HG03460 (cell line): ENCODE results near the gene SMAD7.

ENCODE experiments used
- ATAC-seq: cut with Tn5 transposase; IDR thresholded peaks from one replicate; pipeline ENCODE4 v1.9.1; 2021; ENCODE audit not compliant: unreplicated experiment

SMAD7 gene

GRCh38 chr18:48961547-48961946 is 10.8 kb upstream of the SMAD7 start:
- no peak for ATAC-seq

GRCh38 chr18:48959921-48960920 is 9.5 kb upstream of the SMAD7 start:
- ATAC-seq, result no peak

DNA sequence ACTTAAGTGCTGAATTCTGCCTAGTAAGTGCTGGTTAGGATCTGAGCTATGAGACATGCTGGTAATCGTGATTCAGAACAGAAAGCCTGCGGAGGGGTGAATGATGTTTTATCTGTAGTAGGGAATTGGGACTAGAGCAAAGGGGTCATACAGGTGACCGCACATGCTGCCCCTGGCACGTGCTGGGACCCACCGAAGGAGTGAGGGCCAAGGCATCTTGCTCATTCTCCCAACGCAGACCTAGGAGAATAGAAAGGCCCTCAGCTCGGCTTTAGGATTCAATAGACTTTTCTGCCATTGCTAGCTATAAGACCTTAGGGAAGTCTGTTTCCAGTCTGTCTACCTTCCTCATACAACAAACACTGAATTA is 8.8 kb upstream of the SMAD7 start:
- ATAC-seq, result no peak

DNA sequence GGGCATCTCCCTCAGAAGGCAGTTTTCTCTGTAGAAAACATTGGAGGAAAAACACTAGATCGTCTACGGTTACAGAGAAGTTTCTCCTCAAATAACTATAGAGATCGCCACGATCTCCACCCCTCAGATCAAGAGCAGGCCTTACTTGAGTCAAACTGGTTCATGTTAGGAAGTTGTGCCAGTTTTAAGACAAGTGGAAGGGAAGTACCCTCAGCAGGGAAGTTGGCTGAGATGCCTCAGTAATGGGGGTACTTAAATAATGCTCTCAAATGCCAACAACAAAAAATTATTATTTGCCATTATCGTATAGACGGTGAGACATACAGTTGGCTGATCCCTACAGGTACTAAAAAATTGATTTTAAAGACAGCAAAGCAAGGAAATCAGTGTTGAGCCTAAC is 8.2 kb upstream of the SMAD7 start:
- no peak for ATAC-seq

DNA sequence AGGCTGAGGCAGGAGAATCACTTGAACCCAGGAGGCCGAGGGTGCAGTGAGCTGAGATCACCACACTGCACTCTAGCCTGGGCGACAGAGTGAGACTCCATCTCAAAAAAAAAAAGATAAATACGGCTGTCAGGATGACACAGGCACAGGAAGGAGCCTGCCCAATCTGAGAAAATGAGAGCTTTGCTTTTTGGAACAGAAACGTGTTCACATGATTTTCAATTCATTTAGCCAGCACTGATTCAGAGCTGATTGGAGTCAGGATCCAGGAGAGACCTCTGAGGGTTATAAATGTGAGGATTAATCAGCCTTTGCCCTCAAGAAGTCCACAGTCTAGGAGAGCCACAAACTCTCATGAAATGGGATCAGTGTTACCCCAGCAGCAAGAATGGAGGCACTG is 6.9 kb upstream of the SMAD7 start:
- ATAC-seq, result no peak

DNA sequence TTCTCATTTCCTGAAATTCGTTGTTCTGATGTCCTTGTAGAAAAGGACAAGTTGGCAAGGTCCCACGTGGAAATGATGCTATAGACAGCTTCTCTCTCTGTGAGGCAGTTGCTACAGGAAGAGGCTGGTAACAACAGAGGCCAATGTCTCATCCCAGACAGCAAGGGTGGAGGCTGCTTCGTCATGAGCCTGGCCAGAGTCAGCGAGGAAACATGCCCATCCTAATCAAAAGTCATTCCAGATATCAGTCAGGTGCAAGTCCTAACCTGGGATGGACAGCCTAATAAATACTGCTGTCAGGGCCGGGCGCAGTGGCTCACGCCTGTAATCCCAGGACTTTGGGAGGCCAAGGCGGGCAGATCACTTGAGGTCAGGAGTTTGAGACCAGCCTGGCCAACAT is 6.4 kb upstream of the SMAD7 start:
- ATAC-seq, result no peak

DNA sequence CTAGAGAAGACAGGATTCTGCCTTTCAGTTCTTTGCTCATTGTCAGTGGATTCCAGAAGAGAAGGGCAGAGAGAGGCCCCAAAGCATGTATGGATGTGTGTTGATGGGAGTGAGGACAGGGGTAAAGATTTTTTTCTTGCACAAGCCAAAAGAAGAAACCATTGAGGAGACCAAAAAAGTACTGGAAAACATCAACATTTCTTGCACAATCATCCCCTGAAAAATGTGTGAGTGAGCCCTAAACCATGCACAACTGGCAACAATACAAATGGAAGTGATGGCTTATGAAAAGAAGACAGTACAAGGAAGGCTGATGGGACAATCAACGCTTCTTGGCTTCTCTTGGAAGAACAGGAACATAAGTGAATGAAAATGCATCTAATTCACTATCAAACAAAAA is 5.6 kb upstream of the SMAD7 start:
- ATAC-seq, result no peak

DNA sequence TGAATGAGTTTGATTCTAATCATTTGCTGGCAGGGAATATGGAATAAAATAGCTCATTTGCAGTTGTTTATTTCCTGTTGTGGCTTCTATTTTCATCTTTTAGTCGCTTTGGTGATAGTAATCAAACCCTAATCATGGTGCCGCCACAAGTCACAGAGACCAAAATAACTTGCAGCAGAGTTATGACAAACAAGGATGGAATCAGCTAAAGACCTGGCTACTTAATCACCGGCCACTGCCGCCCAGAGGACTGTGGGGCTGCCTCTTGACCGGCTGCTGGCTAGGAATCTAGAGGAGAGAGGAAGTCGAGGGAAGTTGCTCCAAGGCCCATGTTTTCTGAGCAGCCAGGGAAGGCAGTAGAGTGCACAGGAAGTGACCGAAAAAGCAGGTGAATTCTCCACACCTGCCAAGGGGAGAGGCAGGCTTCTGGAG is 5.1 kb upstream of the SMAD7 start:
- ATAC-seq, result no peak

- ATAC-seq, result no peak
These were observed 4.4 kb upstream of the SMAD7 start for GRCh38 chr18:48954886-48955819.

- ATAC-seq, result no peak
These were observed 2.4 kb upstream of the SMAD7 start for GRCh38 chr18:48953104-48953706.

- ATAC-seq, result peak; percentile 31
These were observed 1.7 kb upstream of the SMAD7 start for GRCh38 chr18:48952287-48953103.

DNA sequence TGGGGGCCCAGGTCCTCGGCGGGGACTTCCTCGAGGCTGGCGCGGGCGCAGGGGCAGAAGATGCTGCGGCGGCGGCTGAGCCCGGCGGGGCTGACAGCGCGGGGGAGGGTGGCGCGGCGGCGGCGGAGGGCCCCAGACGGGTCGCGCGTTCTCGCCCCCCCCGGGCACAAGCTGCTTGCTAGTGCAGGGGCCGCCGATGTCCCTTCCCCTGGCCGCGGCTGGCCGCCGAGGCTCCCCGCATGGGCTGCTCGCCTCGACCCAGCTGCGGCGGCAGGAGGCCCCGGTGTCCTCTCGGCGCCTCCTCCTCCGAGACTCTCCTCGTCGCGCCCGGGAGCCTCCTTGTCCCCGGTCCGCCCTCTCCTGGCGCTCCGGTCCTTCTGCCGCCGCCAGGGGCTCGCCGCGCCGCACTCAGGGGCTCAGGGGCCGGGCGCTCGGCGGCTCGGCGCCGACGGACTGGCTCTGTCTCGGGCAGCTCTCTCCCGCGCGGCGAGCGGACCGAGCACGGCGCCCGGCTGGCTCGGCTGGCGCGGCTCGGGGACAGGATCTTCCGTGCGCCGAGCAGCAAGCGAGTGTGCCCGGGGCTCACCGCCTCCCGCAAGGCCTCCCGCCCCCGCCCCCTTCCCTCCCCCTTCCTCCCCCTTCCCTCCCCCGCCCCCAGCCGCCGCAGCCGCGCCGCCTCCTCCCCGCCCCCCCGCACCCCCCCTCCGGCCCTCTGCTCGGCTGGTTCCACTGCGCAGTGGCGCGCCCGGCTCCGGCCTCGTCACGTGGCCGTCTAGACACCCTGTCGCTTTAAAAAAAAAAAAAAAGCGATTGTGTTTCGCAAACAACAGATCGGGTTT is 902 bp upstream of the SMAD7 start:
- peak; percentile 37 for ATAC-seq

- no peak for ATAC-seq
These were observed 894 bp downstream of the SMAD7 start for GRCh38 chr18:48949606-48950535.

DNA sequence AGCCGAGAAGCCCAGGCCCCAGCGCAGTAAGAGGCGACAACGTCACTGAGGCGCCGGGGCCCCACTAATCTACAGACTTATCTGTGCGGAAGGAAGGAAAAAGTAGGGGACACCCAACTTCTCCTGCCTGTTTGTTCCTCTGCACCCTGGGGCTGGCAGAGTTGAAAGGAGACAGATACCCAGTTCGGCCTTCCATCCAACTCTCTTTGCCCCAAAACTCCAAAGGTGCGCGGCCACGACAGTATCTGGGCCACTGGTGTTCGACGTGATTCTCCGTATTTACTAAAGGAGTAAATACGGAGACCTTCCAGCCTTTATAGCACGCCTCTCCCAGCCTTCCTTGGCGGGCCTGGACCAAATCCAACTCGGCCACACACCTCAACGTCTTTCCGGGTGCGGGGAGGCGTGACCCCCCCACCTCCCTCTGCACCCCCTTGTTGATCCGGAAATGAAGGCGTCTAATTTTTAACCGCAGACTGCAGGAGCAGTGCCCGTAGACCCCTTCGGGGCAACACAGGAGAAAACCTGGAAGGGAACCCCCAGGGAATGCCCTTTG is 1.6 kb downstream of the SMAD7 start:
- ATAC-seq, result no peak

- no peak for ATAC-seq
These were observed 2.4 kb downstream of the SMAD7 start for GRCh38 chr18:48948112-48949049.

GRCh38 chr18:48947560-48947959 is 3.2 kb downstream of the SMAD7 start:
- no peak for ATAC-seq

- no peak for ATAC-seq
These were observed 3.7 kb downstream of the SMAD7 start for GRCh38 chr18:48947092-48947491.
